PFSK-1 (cell line): ENCODE data around the gene KMT5B.

Source experiments
- FOXP2 ChIP-seq: optimal IDR thresholded peaks from 2 replicates; pipeline ENCODE3; 2011; ENCODE audit warnings: borderline replicate concordance, control low read depth, inconsistent platforms; ENCODE audit not compliant: insufficient read depth; ENCODE audit errors: extremely low read length, extremely low read depth
- POLR2AphosphoS5 ChIP-seq: IDR thresholded peaks from 2 replicates; pipeline ENCODE4 v1.6.1; 2012; ENCODE audit warnings: low read depth, mild to moderate bottlenecking, control low read depth, low read length, moderate library complexity
- REST ChIP-seq, 2 experiments: IDR thresholded peaks; 2 replicates each; pipeline versions ENCODE4 v1.6.1 to v1.8.0; 2011 to 2012; ENCODE audit warnings: low read depth in 2 of 2, low read length in 2 of 2, control low read depth in 1 of 2, inconsistent platforms in 1 of 2, mild to moderate bottlenecking in 1 of 2, moderate library complexity in 1 of 2; ENCODE audit not compliant: insufficient read depth in 1 of 2
- SIN3A ChIP-seq: IDR thresholded peaks from 2 replicates; pipeline ENCODE4 v1.6.1; 2012; ENCODE audit warnings: mild to moderate bottlenecking, low read length, moderate library complexity, borderline replicate concordance; ENCODE audit not compliant: insufficient read depth
- TAF1 ChIP-seq: IDR thresholded peaks from 2 replicates; pipeline ENCODE4 v1.6.1; 2012; ENCODE audit warnings: low read length, control low read depth, borderline replicate concordance; ENCODE audit not compliant: insufficient read depth

KMT5B gene

GRCh38 chr11:68148071-68148805, 64.9 kb downstream of the KMT5B start:
- TF ChIP-seq REST (IDR thresholded peaks at IDR 0.05; ENCODE audit: insufficient read depth in 1 of 2, low read depth in 2 of 2, low read length in 2 of 2) = no peak
- TF ChIP-seq TAF1 = no peak
- TF ChIP-seq POLR2AphosphoS5 = no peak
- no peak for TF ChIP-seq FOXP2
- TF ChIP-seq SIN3A = no peak

- peak; percentile 54; the same call in 1 of the 2 replicates for TF ChIP-seq SIN3A
- TF ChIP-seq REST (IDR thresholded peaks at IDR 0.05; ENCODE audit: insufficient read depth in 1 of 2, low read depth in 2 of 2, low read length in 2 of 2) = no peak
These were observed 66.2 kb downstream of the KMT5B start for GRCh38 chr11:68146704-68147474.

GRCh38 chr11:68146010-68146540, 67.0 kb downstream of the KMT5B start:
- no peak for TF ChIP-seq FOXP2
- no peak for TF ChIP-seq POLR2AphosphoS5

GRCh38 chr11:68145120-68145866, 67.8 kb downstream of the KMT5B start:
- TF ChIP-seq POLR2AphosphoS5 = no peak
- TF ChIP-seq REST (IDR thresholded peaks at IDR 0.05; ENCODE audit: insufficient read depth in 1 of 2, low read depth in 2 of 2, low read length in 2 of 2) = no peak
- no peak for TF ChIP-seq TAF1
- TF ChIP-seq SIN3A = no peak
- no peak for TF ChIP-seq FOXP2

GRCh38 chr11:68143310-68143689, 69.8 kb downstream of the KMT5B start:
- TF ChIP-seq TAF1 (no peak), SIN3A (no peak), FOXP2 (no peak), POLR2AphosphoS5 (no peak), REST (IDR thresholded peaks at IDR 0.05; ENCODE audit: insufficient read depth in 1 of 2, low read depth in 2 of 2, low read length in 2 of 2) (no peak)
